GM12892 (cell line): ENCODE results near the gene PHLDB3.

Experiments
- POLR2A ChIP-seq: IDR thresholded peaks from 2 replicates; pipeline ENCODE4 v1.6.1; 2011; ENCODE audit warnings: low read depth, low read length, control low read depth
- POLR2AphosphoS5 ChIP-seq: IDR thresholded peaks from 2 replicates; pipeline ENCODE4 v1.6.1; 2011; ENCODE audit warnings: low read depth, low read length, control low read depth

- TF ChIP-seq POLR2A (no peak), POLR2AphosphoS5 (no peak)
Measured at GRCh38 chr19:43522929-43523328, 18.4 kb upstream of the PHLDB3 start.
